SK-N-SH (cell line): ENCODE results near the gene AUTS2. TPM values are rescaled to one million over a fixed set of nuclear protein-coding genes. Genes with fewer than 3 reads are reported as not detected.

Source experiments
- CTCF ChIA-PET: fragments of 300-600, 350-600 bp; formaldehyde crosslinking; extraction: SDS; loops from one replicate; lab custom pipeline; 2021; lab: Yijun Ruan, JAX
- POLR2A ChIA-PET: fragments of 350-600 bp; sonication (Branson Sonifier 250); formaldehyde crosslinking; extraction: SDS; loops from one replicate; lab custom pipeline; 2020; ENCODE audit warnings: antibody characterized with exemption, inconsistent platforms; lab: Yijun Ruan, JAX
- DNase-seq: peaks from one replicate; pipeline ENCODE4 v3.0.0; 2012
- H2AFZ ChIP-seq: fragments of 200-600 bp; sonication (generic); 2 replicates; pipeline ENCODE4 v1.8.1; 2016; ENCODE audit warnings: antibody characterized with exemption, mild to moderate bottlenecking, low read depth
- H3F3A ChIP-seq: fragments of 200-600 bp; sonication (generic); replicated peaks from 2 replicates; pipeline ENCODE3; 2016; ENCODE audit warnings: antibody characterized with exemption, mild to moderate bottlenecking; ENCODE audit not compliant: insufficient read depth
- H3K27ac ChIP-seq, 2 experiments: fragments of 200-500 bp in 1 of 2; fragments of 200-600 bp in 1 of 2; sonication (Bioruptor generic) in 1 of 2; sonication (generic), shearing (Covaris generic) in 1 of 2; 2 replicates each; pipeline versions ENCODE4 v1.5.1 to v1.6.1; 2014 to 2016; ENCODE audit warnings: low read depth in 2 of 2, inconsistent platforms in 1 of 2, low read length in 1 of 2, mild to moderate bottlenecking in 1 of 2, mixed read lengths in 1 of 2
- H3K27me3 ChIP-seq: fragments of 200-600 bp; sonication (generic), shearing (Covaris generic); 2 replicates; pipeline ENCODE4 v1.6.1; 2016; ENCODE audit warnings: mixed run types; ENCODE audit not compliant: insufficient read depth
- H3K36me3 ChIP-seq, 2 experiments: fragments of 200-500 bp in 1 of 2; fragments of 200-600 bp in 1 of 2; sonication (Bioruptor generic) in 1 of 2; sonication (generic) in 1 of 2; replicated peaks in 1 of 2; 2 replicates each; pipeline versions ENCODE3 to v1.5.1; 2014 to 2016; ENCODE audit warnings: low read length in 1 of 2, mild to moderate bottlenecking in 1 of 2; ENCODE audit not compliant: insufficient read depth in 2 of 2, control insufficient read depth in 1 of 2
- H3K4me1 ChIP-seq, 2 experiments: fragments of 200-500 bp in 1 of 2; fragments of 200-600 bp in 1 of 2; sonication (Bioruptor generic) in 1 of 2; sonication (generic), shearing (Covaris generic) in 1 of 2; 2 replicates each; pipeline versions ENCODE4 v1.5.1 to v1.6.1; 2014 to 2016; ENCODE audit warnings: low read depth in 1 of 2, low read length in 1 of 2, mixed run types in 1 of 2; ENCODE audit not compliant: insufficient read depth in 2 of 2, control insufficient read depth in 1 of 2
- H3K4me2 ChIP-seq: fragments of 200-600 bp; sonication (generic), shearing (Covaris generic); 2 replicates; pipeline ENCODE4 v1.6.1; 2017; ENCODE audit warnings: mixed run types
- H3K4me3 ChIP-seq, 2 experiments: fragments of 200-500 bp in 1 of 2; fragments of 200-600 bp in 1 of 2; sonication (Bioruptor generic) in 1 of 2; sonication (generic), shearing (Covaris generic) in 1 of 2; 2 replicates each; pipeline versions ENCODE4 v1.5.1 to v1.8.1; 2014 to 2016; ENCODE audit warnings: low read depth in 2 of 2, inconsistent platforms in 1 of 2, low read length in 1 of 2, mild to moderate bottlenecking in 1 of 2, mixed read lengths in 1 of 2, moderate library complexity in 1 of 2
- H3K79me2 ChIP-seq: fragments of 200-600 bp; sonication (generic); 2 replicates; pipeline ENCODE4 v1.8.1; 2017; ENCODE audit warnings: mild to moderate bottlenecking; ENCODE audit not compliant: insufficient read depth
- H3K9ac ChIP-seq: fragments of 200-600 bp; sonication (generic); 2 replicates; pipeline ENCODE4 v1.6.1; 2017; ENCODE audit warnings: mixed run types
- H3K9me2 ChIP-seq: fragments of 200-600 bp; sonication (generic); 2 replicates; pipeline ENCODE4 v1.6.1; 2017; ENCODE audit warnings: mixed run types
- H3K9me3 ChIP-seq: fragments of 200-600 bp; sonication (generic); 2 replicates; pipeline ENCODE4 v1.6.1; 2017; ENCODE audit warnings: mixed run types, mild to moderate bottlenecking, moderate library complexity
- H4K20me1 ChIP-seq: fragments of 200-600 bp; sonication (generic); 2 replicates; pipeline ENCODE4 v1.6.1; 2017; ENCODE audit warnings: mild to moderate bottlenecking, mixed run types; ENCODE audit not compliant: insufficient read depth
- ELF1 ChIP-seq: IDR thresholded peaks from 2 replicates; pipeline ENCODE4 v1.4.0; 2012
- EZH2phosphoT487 ChIP-seq: fragments of 200-600 bp; sonication (generic); IDR thresholded peaks from 2 replicates; pipeline ENCODE4 v1.6.1; 2017; ENCODE audit warnings: low read depth, mixed run types, mild to moderate bottlenecking, antibody characterized with exemption, moderate library complexity, borderline replicate concordance
- FOXJ3 ChIP-seq: sonication (generic); formaldehyde crosslinking; IDR thresholded peaks from 2 replicates; pipeline ENCODE4 v1.5.1; 2020; ENCODE audit warnings: mild to moderate bottlenecking, missing genetic modification reagents
- FOXM1 ChIP-seq: IDR thresholded peaks from 2 replicates; pipeline ENCODE4 v1.4.0; 2012; ENCODE audit warnings: low read depth, mild to moderate bottlenecking
- GABPA ChIP-seq: IDR thresholded peaks from 2 replicates; pipeline ENCODE4 v1.4.0; 2012; ENCODE audit warnings: low read depth, mild to moderate bottlenecking
- MXI1 ChIP-seq: IDR thresholded peaks from 2 replicates; pipeline ENCODE4 v1.6.1; 2012; ENCODE audit warnings: mild to moderate bottlenecking, low read depth, low read length, improper control_type of control experiment
- POLR2AphosphoS5 ChIP-seq: IDR thresholded peaks from 2 replicates; pipeline ENCODE4 v1.6.1; 2012; ENCODE audit warnings: low read depth, low read length
- WGBS: methylation state at CpG from one replicate; pipeline ENCODE4 v1.1.6; 2017; ENCODE audit warnings: low lambda C conversion rate; 5-methylcytosine and 5-hydroxymethylcytosine counted together
- polyA plus RNA-seq, 3 experiments: library from polyadenylated mRNA; depleted of rRNA; stranded (reverse); fragments of >200 nt; gene quantifications; 2 replicates each; pipeline ENCODE4 v1.2.3, GENCODE V29; 2012
- TF ChIP-seq, protein P1 (sequence below): IDR thresholded peaks from 2 replicates; pipeline ENCODE4 v1.6.1; 2012; ENCODE audit warnings: mild to moderate bottlenecking, low read depth, low read length, moderate library complexity
- TF ChIP-seq, protein P2 (sequence below): fragments of 150-350 bp; IDR thresholded peaks from 2 replicates; pipeline ENCODE4 v1.6.1; 2017; ENCODE audit warnings: antibody characterized with exemption, low read length, low read depth, borderline replicate concordance
- TF ChIP-seq, protein P3 (sequence below): IDR thresholded peaks from 2 replicates; pipeline ENCODE4 v1.4.0; 2012; ENCODE audit warnings: low read depth, borderline replicate concordance
- TF ChIP-seq, protein P4 (sequence below): fragments of 200-600 bp; sonication (generic); IDR thresholded peaks from 2 replicates; pipeline ENCODE4 v1.6.1; 2017; ENCODE audit warnings: antibody characterized with exemption, mild to moderate bottlenecking, moderate library complexity
- TF ChIP-seq, protein P5 (sequence below): IDR thresholded peaks from 2 replicates; pipeline ENCODE4 v1.4.0; 2012; ENCODE audit warnings: low read depth, borderline replicate concordance

AUTS2 gene
- polyA plus RNA-seq, 1 of the 3 experiments (the other 2 are of a cell fraction): 15.6 TPM

DNA sequence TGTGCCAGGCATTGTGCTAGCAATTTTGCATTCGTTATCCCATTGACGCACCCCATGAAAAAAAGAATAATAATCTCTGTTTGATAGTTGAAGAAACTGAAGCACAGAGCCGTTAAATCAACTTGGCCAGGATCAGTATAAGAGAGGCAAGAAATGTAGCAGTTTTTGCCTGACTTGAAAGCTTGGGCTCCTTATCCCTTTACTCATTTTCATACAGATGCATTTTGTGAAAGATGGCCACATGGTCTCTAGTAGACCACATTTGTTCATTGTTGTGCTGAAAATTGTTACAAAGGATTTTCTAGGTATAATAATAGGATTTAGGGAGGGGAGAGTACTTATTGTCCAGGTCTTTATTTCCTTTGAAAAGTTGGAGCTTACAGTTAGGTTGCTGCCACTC is 14.7 kb downstream of the AUTS2 start:
- H3K27ac ChIP-seq: no peak overlapping the region
- peaks cover 9% of the 10 kb centered on the region for H3F3A ChIP-seq
- H3K79me2 ChIP-seq: peaks cover 81% of the 10 kb centered on the region
- no peak overlapping the region for H3K4me2 ChIP-seq
- H3K4me1 ChIP-seq: peaks cover 18 to 19% of the 10 kb centered on the region in 2 experiments; a peak in 3 of 4 replicates
- H3K9me3 ChIP-seq: no peaks in the 10 kb centered on the region
- H3K36me3 ChIP-seq: no peaks in the 10 kb centered on the region
- H3K9ac ChIP-seq: no peak overlapping the region
- peaks cover 27% of the 10 kb centered on the region for H4K20me1 ChIP-seq
- H3K27me3 ChIP-seq: no peaks in the 10 kb centered on the region
- 96% methylated on average over 3 of the region's 3 CpGs for WGBS
- DNase-seq: no peak
- no peaks in the 10 kb centered on the region for H3K9me2 ChIP-seq
- CTCF ChIA-PET: interaction anchor here (0.8 to 1.6 kb wide), 3 partner anchors 122 to 319 kb away, joined by 3 to 4 read pairs (median 3); no protein-coding TSS in a partner anchor
- TF ChIP-seq, protein P1, sequence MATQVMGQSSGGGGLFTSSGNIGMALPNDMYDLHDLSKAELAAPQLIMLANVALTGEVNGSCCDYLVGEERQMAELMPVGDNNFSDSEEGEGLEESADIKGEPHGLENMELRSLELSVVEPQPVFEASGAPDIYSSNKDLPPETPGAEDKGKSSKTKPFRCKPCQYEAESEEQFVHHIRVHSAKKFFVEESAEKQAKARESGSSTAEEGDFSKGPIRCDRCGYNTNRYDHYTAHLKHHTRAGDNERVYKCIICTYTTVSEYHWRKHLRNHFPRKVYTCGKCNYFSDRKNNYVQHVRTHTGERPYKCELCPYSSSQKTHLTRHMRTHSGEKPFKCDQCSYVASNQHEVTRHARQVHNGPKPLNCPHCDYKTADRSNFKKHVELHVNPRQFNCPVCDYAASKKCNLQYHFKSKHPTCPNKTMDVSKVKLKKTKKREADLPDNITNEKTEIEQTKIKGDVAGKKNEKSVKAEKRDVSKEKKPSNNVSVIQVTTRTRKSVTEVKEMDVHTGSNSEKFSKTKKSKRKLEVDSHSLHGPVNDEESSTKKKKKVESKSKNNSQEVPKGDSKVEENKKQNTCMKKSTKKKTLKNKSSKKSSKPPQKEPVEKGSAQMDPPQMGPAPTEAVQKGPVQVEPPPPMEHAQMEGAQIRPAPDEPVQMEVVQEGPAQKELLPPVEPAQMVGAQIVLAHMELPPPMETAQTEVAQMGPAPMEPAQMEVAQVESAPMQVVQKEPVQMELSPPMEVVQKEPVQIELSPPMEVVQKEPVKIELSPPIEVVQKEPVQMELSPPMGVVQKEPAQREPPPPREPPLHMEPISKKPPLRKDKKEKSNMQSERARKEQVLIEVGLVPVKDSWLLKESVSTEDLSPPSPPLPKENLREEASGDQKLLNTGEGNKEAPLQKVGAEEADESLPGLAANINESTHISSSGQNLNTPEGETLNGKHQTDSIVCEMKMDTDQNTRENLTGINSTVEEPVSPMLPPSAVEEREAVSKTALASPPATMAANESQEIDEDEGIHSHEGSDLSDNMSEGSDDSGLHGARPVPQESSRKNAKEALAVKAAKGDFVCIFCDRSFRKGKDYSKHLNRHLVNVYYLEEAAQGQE: no peak
- no peak for TF ChIP-seq MXI1
- TF ChIP-seq, protein P2, sequence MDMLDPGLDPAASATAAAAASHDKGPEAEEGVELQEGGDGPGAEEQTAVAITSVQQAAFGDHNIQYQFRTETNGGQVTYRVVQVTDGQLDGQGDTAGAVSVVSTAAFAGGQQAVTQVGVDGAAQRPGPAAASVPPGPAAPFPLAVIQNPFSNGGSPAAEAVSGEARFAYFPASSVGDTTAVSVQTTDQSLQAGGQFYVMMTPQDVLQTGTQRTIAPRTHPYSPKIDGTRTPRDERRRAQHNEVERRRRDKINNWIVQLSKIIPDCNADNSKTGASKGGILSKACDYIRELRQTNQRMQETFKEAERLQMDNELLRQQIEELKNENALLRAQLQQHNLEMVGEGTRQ: no peak
- TF ChIP-seq POLR2AphosphoS5: no peak
- TF ChIP-seq, protein P3, sequence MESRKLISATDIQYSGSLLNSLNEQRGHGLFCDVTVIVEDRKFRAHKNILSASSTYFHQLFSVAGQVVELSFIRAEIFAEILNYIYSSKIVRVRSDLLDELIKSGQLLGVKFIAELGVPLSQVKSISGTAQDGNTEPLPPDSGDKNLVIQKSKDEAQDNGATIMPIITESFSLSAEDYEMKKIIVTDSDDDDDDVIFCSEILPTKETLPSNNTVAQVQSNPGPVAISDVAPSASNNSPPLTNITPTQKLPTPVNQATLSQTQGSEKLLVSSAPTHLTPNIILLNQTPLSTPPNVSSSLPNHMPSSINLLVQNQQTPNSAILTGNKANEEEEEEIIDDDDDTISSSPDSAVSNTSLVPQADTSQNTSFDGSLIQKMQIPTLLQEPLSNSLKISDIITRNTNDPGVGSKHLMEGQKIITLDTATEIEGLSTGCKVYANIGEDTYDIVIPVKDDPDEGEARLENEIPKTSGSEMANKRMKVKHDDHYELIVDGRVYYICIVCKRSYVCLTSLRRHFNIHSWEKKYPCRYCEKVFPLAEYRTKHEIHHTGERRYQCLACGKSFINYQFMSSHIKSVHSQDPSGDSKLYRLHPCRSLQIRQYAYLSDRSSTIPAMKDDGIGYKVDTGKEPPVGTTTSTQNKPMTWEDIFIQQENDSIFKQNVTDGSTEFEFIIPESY: no peak
- TF ChIP-seq, protein P4, sequence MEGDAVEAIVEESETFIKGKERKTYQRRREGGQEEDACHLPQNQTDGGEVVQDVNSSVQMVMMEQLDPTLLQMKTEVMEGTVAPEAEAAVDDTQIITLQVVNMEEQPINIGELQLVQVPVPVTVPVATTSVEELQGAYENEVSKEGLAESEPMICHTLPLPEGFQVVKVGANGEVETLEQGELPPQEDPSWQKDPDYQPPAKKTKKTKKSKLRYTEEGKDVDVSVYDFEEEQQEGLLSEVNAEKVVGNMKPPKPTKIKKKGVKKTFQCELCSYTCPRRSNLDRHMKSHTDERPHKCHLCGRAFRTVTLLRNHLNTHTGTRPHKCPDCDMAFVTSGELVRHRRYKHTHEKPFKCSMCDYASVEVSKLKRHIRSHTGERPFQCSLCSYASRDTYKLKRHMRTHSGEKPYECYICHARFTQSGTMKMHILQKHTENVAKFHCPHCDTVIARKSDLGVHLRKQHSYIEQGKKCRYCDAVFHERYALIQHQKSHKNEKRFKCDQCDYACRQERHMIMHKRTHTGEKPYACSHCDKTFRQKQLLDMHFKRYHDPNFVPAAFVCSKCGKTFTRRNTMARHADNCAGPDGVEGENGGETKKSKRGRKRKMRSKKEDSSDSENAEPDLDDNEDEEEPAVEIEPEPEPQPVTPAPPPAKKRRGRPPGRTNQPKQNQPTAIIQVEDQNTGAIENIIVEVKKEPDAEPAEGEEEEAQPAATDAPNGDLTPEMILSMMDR: no peak
- no peak for TF ChIP-seq FOXJ3 (CRISPR knock-in tag)
- TF ChIP-seq GABPA: no peak
- no peak for TF ChIP-seq EZH2phosphoT487
- no peak for TF ChIP-seq ELF1
- no peak for TF ChIP-seq FOXM1
- TF ChIP-seq, protein P5, sequence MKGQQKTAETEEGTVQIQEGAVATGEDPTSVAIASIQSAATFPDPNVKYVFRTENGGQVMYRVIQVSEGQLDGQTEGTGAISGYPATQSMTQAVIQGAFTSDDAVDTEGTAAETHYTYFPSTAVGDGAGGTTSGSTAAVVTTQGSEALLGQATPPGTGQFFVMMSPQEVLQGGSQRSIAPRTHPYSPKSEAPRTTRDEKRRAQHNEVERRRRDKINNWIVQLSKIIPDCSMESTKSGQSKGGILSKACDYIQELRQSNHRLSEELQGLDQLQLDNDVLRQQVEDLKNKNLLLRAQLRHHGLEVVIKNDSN: no peak
- H3K4me3 ChIP-seq: no peak overlapping the region
- H2AFZ ChIP-seq: no peak overlapping the region
- POLR2A ChIA-PET: no interaction called here
